CD4-positive, alpha-beta memory T cell (primary cell): ENCODE results near the gene PTPA. TPM values are rescaled to one million over a fixed set of nuclear protein-coding genes. Genes with fewer than 3 reads are reported as not detected.

Source experiments
- CTCF ChIA-PET: fragments of 350-600 bp; sonication (Branson Sonifier 250); formaldehyde crosslinking; loops from one replicate; lab custom pipeline; 2021; ENCODE audit warnings: inconsistent platforms; ENCODE audit not compliant: partially characterized antibody; lab: Charles Lee
- POLR2A ChIA-PET: fragments of 350-600 bp; sonication (Branson Sonifier 250); formaldehyde crosslinking; loops from one replicate; lab custom pipeline; 2021; ENCODE audit not compliant: partially characterized antibody; lab: Charles Lee
- DNase-seq, 5 donors: peaks; one replicate each; pipeline versions ENCODE4 v3.0.0 to v3.0.0-alpha.2; 2020 to 2022; ENCODE audit warnings: mixed read lengths in 1 of 5
- H3K27ac ChIP-seq: one replicate; pipeline ENCODE4 v1.7.0; 2013; ENCODE audit warnings: low read depth, low read length
- H3K27me3 ChIP-seq: 2 replicates; pipeline ENCODE4 v1.7.0; 2013; ENCODE audit warnings: mild to moderate bottlenecking, low read length, moderate library complexity; ENCODE audit not compliant: insufficient read depth
- H3K36me3 ChIP-seq: 2 replicates; pipeline ENCODE4 v1.7.0; 2013; ENCODE audit warnings: mild to moderate bottlenecking, low read length, moderate library complexity; ENCODE audit not compliant: insufficient read depth
- H3K4me1 ChIP-seq: 2 replicates; pipeline ENCODE4 v1.7.0; 2013; ENCODE audit warnings: mild to moderate bottlenecking, low read length, moderate library complexity; ENCODE audit not compliant: insufficient read depth
- H3K4me3 ChIP-seq, 2 donors: one replicate each; pipeline ENCODE4 v1.7.0; 2013; ENCODE audit warnings: low read length in 2 of 2, mild to moderate bottlenecking in 1 of 2
- H3K9me3 ChIP-seq, 2 donors: one replicate each; pipeline ENCODE4 v1.7.0; 2013; ENCODE audit warnings: low read length in 2 of 2, control low read depth in 1 of 2; ENCODE audit not compliant: control insufficient read depth in 1 of 2
- H3K27ac Mint-ChIP-seq, 7 donors: one replicate each; pipeline ENCODE4 v1.8.0; 2020 to 2021; ENCODE audit warnings: mixed read lengths in 7 of 7, mild to moderate bottlenecking in 6 of 7, inconsistent platforms in 3 of 7, moderate library complexity in 3 of 7
- H3K27me3 Mint-ChIP-seq, 2 donors: one replicate each; pipeline ENCODE4 v1.8.0; 2020 to 2021; ENCODE audit warnings: mixed read lengths in 2 of 2
- H3K36me3 Mint-ChIP-seq, 2 donors: one replicate each; pipeline ENCODE4 v1.8.0; 2020 to 2021; ENCODE audit warnings: mixed read lengths in 2 of 2, inconsistent platforms in 1 of 2, mild to moderate bottlenecking in 1 of 2
- H3K4me1 Mint-ChIP-seq, 4 donors: one replicate each; pipeline ENCODE4 v1.8.0; 2020 to 2021; ENCODE audit warnings: mixed read lengths in 4 of 4, mild to moderate bottlenecking in 1 of 4
- H3K4me3 Mint-ChIP-seq, 8 donors: one replicate each; pipeline ENCODE4 v1.8.0; 2020 to 2021; ENCODE audit warnings: mixed read lengths in 8 of 8, mild to moderate bottlenecking in 7 of 8, moderate library complexity in 6 of 8, inconsistent platforms in 3 of 8
- H3K9me3 Mint-ChIP-seq, 8 donors: one replicate each; pipeline ENCODE4 v1.8.0; 2020 to 2021; ENCODE audit warnings: mixed read lengths in 8 of 8, mild to moderate bottlenecking in 5 of 8, inconsistent platforms in 3 of 8, moderate library complexity in 1 of 8
- intact Hi-C: fragments of 100-400 bp; cut with micrococcal nuclease; formaldehyde crosslinking; loops from one replicate; pipeline ENCODE4 v1.15.1; 2023
- polyA plus RNA-seq, 2 donors: library from polyadenylated mRNA; unstranded; fragments of 300-500 nt; fragmentation: Illumina TruSeq; gene quantifications; one replicate each; pipeline ENCODE4 v1.2.3, GENCODE V29; 2021
- total RNA-seq, 2 experiments: library from RNA; stranded (reverse); gene quantifications; one replicate each; pipeline ENCODE4 v1.2.3, GENCODE V29; 2021

PTPA gene
- total and polyA plus RNA-seq, 4 experiments from 2014 or later, result 10.8 to 51.3 (median 31.5) TPM

DNA sequence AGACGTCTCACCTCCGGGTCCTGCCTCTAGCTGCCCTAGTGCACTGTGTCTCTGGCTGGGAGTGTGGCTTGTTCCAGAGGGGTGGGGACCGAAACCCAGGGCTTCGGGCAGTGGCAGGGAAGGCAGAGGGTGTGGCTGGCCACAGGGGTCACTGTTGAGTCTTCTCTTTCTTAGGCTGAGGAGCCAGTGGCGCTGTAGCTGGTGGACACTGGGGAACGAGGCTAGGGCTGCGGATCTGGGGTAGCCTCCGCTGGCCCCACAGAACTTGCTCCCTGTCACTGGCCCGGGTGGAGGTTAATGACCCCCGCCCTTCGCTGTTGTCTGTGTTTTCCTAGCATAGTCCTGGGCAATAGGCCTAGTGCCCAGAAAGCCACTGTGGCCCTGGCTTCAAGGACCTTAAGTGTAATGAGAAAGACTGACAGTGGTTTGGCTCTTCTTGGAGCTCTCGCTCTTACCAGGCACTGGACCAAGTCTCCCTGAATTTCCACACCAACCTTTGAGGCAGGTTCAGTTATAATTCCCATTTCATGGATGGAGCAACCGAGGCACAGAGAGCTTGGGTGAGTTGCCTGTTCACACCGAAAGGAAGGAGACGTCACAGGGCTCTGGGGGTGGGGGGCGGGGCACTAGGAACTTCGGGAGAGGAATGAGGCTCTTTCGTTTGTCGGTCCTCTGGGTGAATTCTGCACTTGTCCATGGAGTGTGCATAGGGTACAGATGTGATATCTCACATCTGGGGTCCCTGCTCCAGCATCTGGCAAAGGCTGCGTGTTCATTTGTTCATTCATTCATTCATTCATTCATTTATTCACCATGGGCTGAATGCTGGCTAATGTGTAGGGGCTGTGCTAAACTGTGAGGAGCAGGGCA lies 71.6 kb downstream of the PTPA start:
- Histone ChIP-seq H3K36me3 (no peaks in the 10 kb centered on the region), H3K9me3 (no peaks in the 10 kb centered on the region), H3K27me3 (no peaks in the 10 kb centered on the region), H3K4me3 (no peak overlapping the region), H3K27ac (no peak overlapping the region), H3K4me1 (peaks cover 13% of the 10 kb centered on the region)
- Mint-ChIP-seq H3K36me3 (peaks cover 0 to 2% of the 10 kb centered on the region in 2 donors), H3K27me3 (no peaks in the 10 kb centered on the region), H3K4me3 (no peak overlapping the region), H3K27ac (peak overlapping the region in 1 of 7 donors; percentile 12), H3K4me1 (peaks cover 7 to 13% (median 10%) of the 10 kb centered on the region in 4 donors), H3K9me3 (peaks cover 0 to 2% (median 0%) of the 10 kb centered on the region in 8 donors)
- intact Hi-C loops, result no loop called here
- ChIA-PET POLR2A (no interaction called here), CTCF (interaction anchor here (3.6 to 3.8 kb wide), 2 partner anchors 9 to 440 kb away, joined by 11 to 19 read pairs; no protein-coding TSS in a partner anchor)
- no peak for DNase-seq

DNA sequence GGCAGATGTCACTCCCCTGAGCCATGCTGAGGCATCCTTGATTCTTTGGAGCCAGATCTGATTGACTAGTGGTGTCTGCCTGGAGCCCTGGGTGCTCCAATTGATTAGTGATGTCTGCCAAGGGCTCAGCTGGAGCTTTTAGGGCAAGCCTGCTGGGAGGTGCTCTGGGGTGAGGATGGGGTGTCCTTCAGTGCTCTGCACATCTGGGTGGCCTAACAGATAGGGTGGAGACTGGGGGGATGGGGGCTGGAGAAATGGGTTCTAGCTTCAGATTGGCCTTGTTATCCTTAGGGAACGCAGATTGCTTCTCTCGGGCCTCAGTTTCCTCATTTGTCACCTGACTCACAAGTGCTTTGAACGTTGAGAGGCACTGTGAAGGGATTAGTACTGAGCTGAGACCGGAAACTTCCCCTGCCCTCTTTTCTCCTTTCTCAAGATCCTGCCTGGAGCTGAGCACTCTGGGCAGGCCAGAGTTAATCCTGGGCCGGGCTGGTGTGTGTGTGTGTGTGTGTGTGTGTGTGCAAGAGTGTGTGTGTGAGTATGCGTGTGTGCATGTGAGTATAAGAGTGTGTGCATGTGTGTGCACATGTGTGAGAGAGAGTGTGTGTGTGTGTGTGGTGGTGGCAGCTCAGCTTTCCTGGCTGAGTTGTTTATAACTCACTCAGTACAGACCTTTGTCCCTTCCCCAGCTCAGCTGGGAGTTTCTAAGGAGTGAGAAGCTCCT lies 72.4 kb downstream of the PTPA start:
- peaks cover 7 to 13% (median 8%) of the 10 kb centered on the region in 4 donors for H3K4me1 Mint-ChIP-seq
- Histone ChIP-seq H3K4me1 (peaks cover 8% of the 10 kb centered on the region), H3K27ac (no peak overlapping the region), H3K36me3 (no peaks in the 10 kb centered on the region), H3K27me3 (no peaks in the 10 kb centered on the region), H3K9me3 (no peaks in the 10 kb centered on the region), H3K4me3 (no peak overlapping the region)
- CTCF ChIA-PET, result interaction anchor here (0.6 to 3.8 kb wide), 3 partner anchors 10 to 439 kb away, joined by 4 to 19 read pairs (median 11); no protein-coding TSS in a partner anchor
- no peaks in the 10 kb centered on the region for H3K36me3 Mint-ChIP-seq
- H3K27ac Mint-ChIP-seq, result no peak overlapping the region
- intact Hi-C loops, result no loop called here
- no peak for DNase-seq
- H3K4me3 Mint-ChIP-seq, result peak overlapping the region in 1 of 8 donors; percentile 16
- POLR2A ChIA-PET, result no interaction called here
- H3K9me3 Mint-ChIP-seq, result peaks cover 0 to 2% (median 0%) of the 10 kb centered on the region in 8 donors
- H3K27me3 Mint-ChIP-seq, result no peaks in the 10 kb centered on the region

DNA sequence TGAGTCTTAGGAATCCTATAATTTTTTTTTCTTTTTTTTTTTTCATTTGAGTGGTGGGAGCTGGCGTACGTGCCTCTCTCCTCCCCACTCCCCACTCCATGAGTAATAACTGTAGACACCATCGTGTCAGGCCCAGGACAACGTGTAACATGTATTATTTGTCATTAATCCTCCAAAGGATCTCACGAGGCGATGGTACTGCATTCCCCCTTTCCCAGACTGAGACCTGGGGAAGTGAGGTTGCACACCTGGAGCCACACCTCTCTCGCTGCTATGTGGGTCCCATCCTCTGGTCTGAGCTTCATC lies 73.0 kb downstream of the PTPA start:
- CTCF ChIA-PET, result interaction anchor here (0.6 to 3.8 kb wide), 3 partner anchors 11 to 439 kb away, joined by 4 to 19 read pairs (median 11); no protein-coding TSS in a partner anchor
- intact Hi-C loops, result no loop called here
- Histone ChIP-seq H3K27ac (no peak overlapping the region), H3K27me3 (no peaks in the 10 kb centered on the region), H3K9me3 (no peaks in the 10 kb centered on the region), H3K36me3 (no peaks in the 10 kb centered on the region), H3K4me1 (peaks cover 6% of the 10 kb centered on the region), H3K4me3 (no peak overlapping the region)
- Mint-ChIP-seq H3K36me3 (no peaks in the 10 kb centered on the region), H3K9me3 (peaks cover 0 to 2% (median 0%) of the 10 kb centered on the region in 8 donors), H3K27ac (no peak overlapping the region), H3K27me3 (no peaks in the 10 kb centered on the region), H3K4me1 (peaks cover 7 to 13% (median 8%) of the 10 kb centered on the region in 4 donors), H3K4me3 (no peak overlapping the region)
- no peak for DNase-seq
- POLR2A ChIA-PET, result no interaction called here

DNA sequence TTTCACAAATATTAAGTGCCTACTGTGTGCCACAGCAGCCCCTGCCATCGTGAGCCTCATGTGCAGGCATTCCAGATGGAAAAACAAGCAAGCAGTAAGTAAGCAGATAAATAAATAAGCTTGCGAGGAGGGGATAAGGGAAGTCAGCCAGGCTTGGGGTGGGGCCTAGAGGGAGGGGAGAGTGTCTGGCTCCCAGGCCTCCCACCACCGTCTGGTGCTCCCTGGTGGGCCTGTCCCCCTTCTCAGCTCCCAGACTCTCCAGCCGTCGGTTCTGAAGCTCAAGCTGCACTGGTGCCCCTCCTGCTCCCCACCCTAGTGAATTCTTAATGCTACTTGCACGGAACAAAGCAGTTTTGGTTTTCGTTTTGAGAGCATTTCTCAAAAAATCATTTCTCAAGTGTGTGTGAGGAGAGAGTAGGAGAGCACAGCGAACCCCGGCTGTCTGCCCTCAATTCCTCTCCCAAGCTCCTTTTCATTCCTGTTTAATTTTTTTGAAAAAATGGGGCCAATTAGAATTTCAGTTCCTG lies 73.4 kb downstream of the PTPA start:
- Mint-ChIP-seq H3K4me3 (no peak overlapping the region), H3K4me1 (peaks cover 7 to 13% (median 8%) of the 10 kb centered on the region in 4 donors), H3K27me3 (no peaks in the 10 kb centered on the region), H3K27ac (no peak overlapping the region), H3K36me3 (no peaks in the 10 kb centered on the region), H3K9me3 (peaks cover 0 to 2% (median 0%) of the 10 kb centered on the region in 8 donors)
- H3K9me3 ChIP-seq, result no peaks in the 10 kb centered on the region
- H3K27ac ChIP-seq, result no peak overlapping the region
- no peak for DNase-seq
- peaks cover 6% of the 10 kb centered on the region for H3K4me1 ChIP-seq
- CTCF ChIA-PET, result interaction anchor here (3.6 kb wide), 1 partner anchor 11 kb away, joined by 19 read pairs; no protein-coding TSS in a partner anchor
- no peak overlapping the region for H3K4me3 ChIP-seq
- intact Hi-C loops, result no loop called here
- H3K36me3 ChIP-seq, result no peaks in the 10 kb centered on the region
- H3K27me3 ChIP-seq, result no peaks in the 10 kb centered on the region
- POLR2A ChIA-PET, result no interaction called here

DNA sequence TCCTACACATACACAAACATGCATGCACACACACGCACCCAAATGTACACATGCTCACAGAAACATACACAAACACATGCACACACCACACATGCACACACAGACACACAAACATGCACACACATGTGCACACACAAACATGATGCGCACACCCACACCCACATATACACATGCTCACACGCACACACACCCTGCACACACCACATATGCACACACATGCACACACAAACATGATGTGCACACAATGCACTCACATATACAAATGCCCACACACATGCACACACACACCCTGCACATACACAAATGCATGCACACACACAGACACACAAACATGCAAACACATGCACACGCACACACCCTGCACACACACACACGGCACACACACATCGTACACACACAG lies 74.2 kb downstream of the PTPA start:
- H3K9me3 Mint-ChIP-seq, result peaks cover 0 to 2% (median 0%) of the 10 kb centered on the region in 8 donors
- ChIA-PET POLR2A (no interaction called here), CTCF (no interaction called here)
- intact Hi-C loops, result no loop called here
- no peaks in the 10 kb centered on the region for H3K9me3 ChIP-seq
- H3K27me3 ChIP-seq, result no peaks in the 10 kb centered on the region
- peaks cover 6% of the 10 kb centered on the region for H3K4me1 ChIP-seq
- H3K4me3 Mint-ChIP-seq, result no peak overlapping the region
- no peaks in the 10 kb centered on the region for H3K27me3 Mint-ChIP-seq
- no peaks in the 10 kb centered on the region for H3K36me3 Mint-ChIP-seq
- peaks cover 7 to 13% (median 8%) of the 10 kb centered on the region in 4 donors for H3K4me1 Mint-ChIP-seq
- peak overlapping the region in 1 of 7 donors; percentile 14 for H3K27ac Mint-ChIP-seq
- H3K27ac ChIP-seq, result no peak overlapping the region
- H3K4me3 ChIP-seq, result no peak overlapping the region
- no peaks in the 10 kb centered on the region for H3K36me3 ChIP-seq
- no peak for DNase-seq

DNA sequence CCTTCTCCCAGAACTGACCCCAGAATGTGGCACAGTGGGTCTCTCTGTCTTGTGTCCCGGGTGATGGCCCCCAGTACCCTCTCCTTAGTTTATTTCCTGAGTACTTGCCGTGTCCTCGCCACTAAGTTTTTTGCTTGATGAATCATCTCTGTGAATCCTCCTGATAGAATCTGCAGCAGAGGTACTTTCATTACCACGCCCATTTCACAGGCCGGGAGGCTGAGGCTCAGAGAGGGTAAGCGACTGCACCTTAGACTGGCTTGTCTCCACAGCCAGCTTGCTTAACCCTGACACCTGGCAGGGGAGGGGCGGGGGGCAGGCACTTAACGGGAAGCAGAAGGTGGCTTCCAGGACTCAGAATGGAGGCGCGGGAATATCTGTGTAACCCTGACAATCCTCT lies 74.8 kb downstream of the PTPA start:
- H3K36me3 ChIP-seq, result no peaks in the 10 kb centered on the region
- no peak overlapping the region for H3K4me3 ChIP-seq
- peaks cover 0 to 2% (median 0%) of the 10 kb centered on the region in 8 donors for H3K9me3 Mint-ChIP-seq
- H3K27ac Mint-ChIP-seq, result no peak overlapping the region
- ChIA-PET POLR2A (no interaction called here), CTCF (interaction anchor here (1.9 kb wide), 1 partner anchor 11 kb away, joined by 5 read pairs; no protein-coding TSS in a partner anchor)
- H3K4me1 Mint-ChIP-seq, result peaks cover 7 to 13% (median 8%) of the 10 kb centered on the region in 4 donors
- H3K27me3 ChIP-seq, result no peaks in the 10 kb centered on the region
- H3K4me3 Mint-ChIP-seq, result no peak overlapping the region
- peaks cover 6% of the 10 kb centered on the region for H3K4me1 ChIP-seq
- H3K27ac ChIP-seq, result no peak overlapping the region
- DNase-seq, result no peak
- H3K27me3 Mint-ChIP-seq, result no peaks in the 10 kb centered on the region
- no peaks in the 10 kb centered on the region for H3K36me3 Mint-ChIP-seq
- H3K9me3 ChIP-seq, result no peaks in the 10 kb centered on the region
- intact Hi-C loops, result no loop called here
